IgD-negative memory B cell (primary cell): ENCODE data around the gene BCL2L12. TPM values are rescaled to one million over a fixed set of nuclear protein-coding genes. Genes with fewer than 3 reads are reported as not detected.
"Not testable (repeated sequence)": the region's sequence is repeated elsewhere in the genome, so short reads cannot be mapped to it uniquely, and the experiment has no call there.

Source experiments
- H3K27ac Mint-ChIP-seq, 3 donors: one replicate each; pipeline ENCODE4 v1.8.0; 2020 to 2022; ENCODE audit warnings: mild to moderate bottlenecking in 3 of 3, mixed read lengths in 3 of 3, moderate library complexity in 1 of 3
- H3K27me3 Mint-ChIP-seq: one replicate; pipeline ENCODE4 v1.8.0; 2021; ENCODE audit warnings: mixed read lengths
- H3K36me3 Mint-ChIP-seq: one replicate; pipeline ENCODE4 v1.8.0; 2020; ENCODE audit warnings: mild to moderate bottlenecking, mixed read lengths
- H3K4me1 Mint-ChIP-seq, 3 donors: one replicate each; pipeline ENCODE4 v1.8.0; 2020 to 2022; ENCODE audit warnings: mixed read lengths in 3 of 3, mild to moderate bottlenecking in 1 of 3
- H3K4me3 Mint-ChIP-seq, 4 donors: one replicate each; pipeline ENCODE4 v1.8.0; 2020 to 2022; ENCODE audit warnings: mild to moderate bottlenecking in 4 of 4, mixed read lengths in 4 of 4, moderate library complexity in 3 of 4
- H3K9me3 Mint-ChIP-seq, 3 donors: one replicate each; pipeline ENCODE4 v1.8.0; 2020 to 2021; ENCODE audit warnings: mixed read lengths in 3 of 3, mild to moderate bottlenecking in 1 of 3
- polyA plus RNA-seq: library from polyadenylated mRNA; unstranded; fragments of 300-500 nt; fragmentation: Illumina TruSeq; gene quantifications from one replicate; pipeline ENCODE4 v1.2.3, GENCODE V29; 2021

The BCL2L12 gene
- polyA plus RNA-seq, 1 donor from 2014 or later: 16.8 TPM

- H3K27me3 Mint-ChIP-seq: peaks cover 4% of the 10 kb centered on the region
- no peaks in the 10 kb centered on the region for H3K9me3 Mint-ChIP-seq
- H3K36me3 Mint-ChIP-seq: peaks cover 4% of the 10 kb centered on the region
- H3K4me1 Mint-ChIP-seq: peaks cover 8 to 13% (median 11%) of the 10 kb centered on the region in 3 donors
- no peak overlapping the region for H3K27ac Mint-ChIP-seq
- peak overlapping the region in 2 of 4 donors; percentile 12 to 30 for H3K4me3 Mint-ChIP-seq
Observed at GRCh38 chr19:49718991-49719390, 53.3 kb downstream of the BCL2L12 start.

- H3K27me3 Mint-ChIP-seq, H3K36me3 Mint-ChIP-seq, H3K9me3 Mint-ChIP-seq: not testable (repeated sequence)
- peaks cover 8 to 13% (median 11%) of the 10 kb centered on the region in 3 donors for H3K4me1 Mint-ChIP-seq
- peak overlapping the region in 1 of 4 donors; percentile 12 for H3K4me3 Mint-ChIP-seq
- peak overlapping the region in 1 of 3 donors; percentile 48 for H3K27ac Mint-ChIP-seq
Observed at GRCh38 chr19:49719420-49719819, 53.7 kb downstream of the BCL2L12 start.

Other genes with a start within 250 kb of the BCL2L12 start
- not detected for gene PTH2, start 242.5 kb upstream of the BCL2L12 start, polyA plus RNA-seq
- not detected for gene GFY, start 240.5 kb upstream of the BCL2L12 start, polyA plus RNA-seq
- not detected for gene SLC17A7, start 224.4 kb upstream of the BCL2L12 start, polyA plus RNA-seq
- 98.8 TPM for gene PIH1D1, start 214.1 kb upstream of the BCL2L12 start, polyA plus RNA-seq
- gene ALDH16A1, start 212.7 kb upstream of the BCL2L12 start, polyA plus RNA-seq: 67.5 TPM
- gene FLT3LG, start 191.7 kb upstream of the BCL2L12 start, polyA plus RNA-seq: 24.3 TPM
- gene RPL13A, start 178.3 kb upstream of the BCL2L12 start, polyA plus RNA-seq: 3,792 TPM
- gene RPS11, start 169.5 kb upstream of the BCL2L12 start, polyA plus RNA-seq: 3,702 TPM
- gene FCGRT, start 153.3 kb upstream of the BCL2L12 start, polyA plus RNA-seq: 60.8 TPM
- gene RCN3, start 137.9 kb upstream of the BCL2L12 start, polyA plus RNA-seq: 3.1 TPM
- gene NOSIP, start 85.4 kb upstream of the BCL2L12 start, polyA plus RNA-seq: 144 TPM
- gene PRRG2, start 84.6 kb upstream of the BCL2L12 start, polyA plus RNA-seq: 0.26 TPM
- 0.70 TPM for gene PRR12, start 74.8 kb upstream of the BCL2L12 start, polyA plus RNA-seq
- 18.4 TPM for gene RRAS, start 25.8 kb upstream of the BCL2L12 start, polyA plus RNA-seq
- 3.4 TPM for gene SCAF1, start 23.7 kb upstream of the BCL2L12 start, polyA plus RNA-seq
- gene IRF3, start 76 bp upstream of the BCL2L12 start, polyA plus RNA-seq: 66.0 TPM
- 187 TPM for gene PRMT1, start 11.3 kb downstream of the BCL2L12 start, polyA plus RNA-seq
- 0.65 TPM for gene ADM5, start 23.7 kb downstream of the BCL2L12 start, polyA plus RNA-seq
- gene CPT1C, start 25.2 kb downstream of the BCL2L12 start, polyA plus RNA-seq: not detected
- gene TSKS, start 97.4 kb downstream of the BCL2L12 start, polyA plus RNA-seq: 0.15 TPM
- 6.5 TPM for gene AP2A1, start 101.1 kb downstream of the BCL2L12 start, polyA plus RNA-seq
- 6.6 TPM for gene FUZ, start 147.4 kb downstream of the BCL2L12 start, polyA plus RNA-seq
- 54.7 TPM for gene MED25, start 152.4 kb downstream of the BCL2L12 start, polyA plus RNA-seq
- 45.0 TPM for gene PTOV1, start 185.2 kb downstream of the BCL2L12 start, polyA plus RNA-seq
- 56.3 TPM for gene PNKP, start 201.6 kb downstream of the BCL2L12 start, polyA plus RNA-seq
- 5.0 TPM for gene AKT1S1, start 211.4 kb downstream of the BCL2L12 start, polyA plus RNA-seq
- gene TBC1D17, start 211.8 kb downstream of the BCL2L12 start, polyA plus RNA-seq: 19.1 TPM
- 0.39 TPM for gene IL4I1, start 231.0 kb downstream of the BCL2L12 start, polyA plus RNA-seq